C4-2B (cell line): ENCODE data around the gene SGSM1.

Source experiments
- ZFX ChIP-seq: fragments of 450-650 bp; IDR thresholded peaks from 2 replicates; pipeline ENCODE4 v1.6.1; 2017
- TF ChIP-seq, protein P1 (sequence below): fragments of 450-650 bp; conservative IDR thresholded peaks from 2 replicates; pipeline ENCODE4 v1.5.1; 2017; ENCODE audit warnings: mild to moderate bottlenecking

- TF ChIP-seq, protein P1, sequence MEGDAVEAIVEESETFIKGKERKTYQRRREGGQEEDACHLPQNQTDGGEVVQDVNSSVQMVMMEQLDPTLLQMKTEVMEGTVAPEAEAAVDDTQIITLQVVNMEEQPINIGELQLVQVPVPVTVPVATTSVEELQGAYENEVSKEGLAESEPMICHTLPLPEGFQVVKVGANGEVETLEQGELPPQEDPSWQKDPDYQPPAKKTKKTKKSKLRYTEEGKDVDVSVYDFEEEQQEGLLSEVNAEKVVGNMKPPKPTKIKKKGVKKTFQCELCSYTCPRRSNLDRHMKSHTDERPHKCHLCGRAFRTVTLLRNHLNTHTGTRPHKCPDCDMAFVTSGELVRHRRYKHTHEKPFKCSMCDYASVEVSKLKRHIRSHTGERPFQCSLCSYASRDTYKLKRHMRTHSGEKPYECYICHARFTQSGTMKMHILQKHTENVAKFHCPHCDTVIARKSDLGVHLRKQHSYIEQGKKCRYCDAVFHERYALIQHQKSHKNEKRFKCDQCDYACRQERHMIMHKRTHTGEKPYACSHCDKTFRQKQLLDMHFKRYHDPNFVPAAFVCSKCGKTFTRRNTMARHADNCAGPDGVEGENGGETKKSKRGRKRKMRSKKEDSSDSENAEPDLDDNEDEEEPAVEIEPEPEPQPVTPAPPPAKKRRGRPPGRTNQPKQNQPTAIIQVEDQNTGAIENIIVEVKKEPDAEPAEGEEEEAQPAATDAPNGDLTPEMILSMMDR: no peak
- TF ChIP-seq ZFX: no peak
Observed at GRCh38 chr22:24947383-24947782, 141.4 kb downstream of the SGSM1 start.
